GM12878 (cell line): ENCODE data around the gene LRRC10B. TPM values are rescaled to one million over a fixed set of nuclear protein-coding genes. Genes with fewer than 3 reads are reported as not detected.

Experiments
- ATAC-seq: fragments of 200-7000 bp; cut with Tn5 transposase; 3 replicates; pipeline ENCODE4 v1.9.1; 2020; ENCODE audit warnings: mild to moderate bottlenecking, moderate library complexity
- BruUV-seq: library from RNA; stranded (reverse); fragments of 400-500 nt; replicated peaks from 2 replicates; lab custom pipeline; 2021; lab: Mats Ljungman, UMichigan
- CTCF ChIA-PET: fragments of 300-600 bp; sonication (Branson Sonifier 250); formaldehyde crosslinking; extraction: SDS; loops from one replicate; lab custom pipeline; 2021; ENCODE audit warnings: inconsistent platforms; lab: Yijun Ruan, JAX
- POLR2A ChIA-PET: fragments of 350-600 bp; formaldehyde crosslinking; extraction: SDS; loops from one replicate; lab custom pipeline; 2021; ENCODE audit warnings: inconsistent platforms; lab: Charles Lee
- RAD21 ChIA-PET: fragments of 300-600 bp; sonication (Branson Sonifier 250); formaldehyde crosslinking; loops from one replicate; lab custom pipeline; 2023; ENCODE audit warnings: antibody characterized with exemption; ENCODE audit not compliant: unreplicated experiment; lab: Charles Lee
- SMC1A ChIA-PET: fragments of 300-600 bp; sonication (Branson Sonifier 250); formaldehyde crosslinking; loops from one replicate; lab custom pipeline; 2023; ENCODE audit not compliant: unreplicated experiment, uncharacterized antibody; lab: Charles Lee
- DNase-seq: peaks from one replicate; pipeline ENCODE4 v3.0.0-alpha.2; 2011; ENCODE audit warnings: low read depth, low spot score
- FAIRE-seq: peaks from 3 replicates; lab custom pipeline; 2011; peaks lifted over from hg19 to GRCh38; lab: Jason Lieb, UNC
- H2AFZ ChIP-seq: 2 replicates; pipeline ENCODE4 v1.6.0; 2011; ENCODE audit warnings: low read depth, low read length, control low read depth; ENCODE audit not compliant: control insufficient read depth
- H3K27ac ChIP-seq: 2 replicates; pipeline ENCODE4 v1.5.1; 2011; ENCODE audit warnings: control low read depth; ENCODE audit not compliant: control insufficient read depth, insufficient read depth
- H3K27me3 ChIP-seq, 2 experiments: replicated peaks in 1 of 2; 2 replicates each; pipeline versions ENCODE4 v1.6.0 to v1.6.1; 2011; ENCODE audit warnings: low read length in 1 of 2; ENCODE audit not compliant: control insufficient read depth in 2 of 2, insufficient read depth in 2 of 2
- H3K36me3 ChIP-seq, 2 experiments: 2 replicates each; pipeline ENCODE4 v1.5.1; 2011; ENCODE audit warnings: low read length in 1 of 2; ENCODE audit not compliant: control insufficient read depth in 2 of 2, insufficient read depth in 2 of 2
- H3K4me1 ChIP-seq: 2 replicates; pipeline ENCODE4 v1.6.1; 2011; ENCODE audit warnings: mild to moderate bottlenecking, low read length, moderate library complexity, mixed read lengths; ENCODE audit not compliant: control insufficient read depth, insufficient read depth
- H3K4me2 ChIP-seq: 2 replicates; pipeline ENCODE4 v1.6.0; 2011; ENCODE audit warnings: control low read depth; ENCODE audit not compliant: control insufficient read depth, insufficient read depth
- H3K4me3 ChIP-seq: fragments of 200-600 bp; sonication (generic); 2 replicates; pipeline ENCODE4 v1.5.1; 2016
- H3K79me2 ChIP-seq: 2 replicates; pipeline ENCODE4 v1.6.0; 2011; ENCODE audit warnings: low read length; ENCODE audit not compliant: control insufficient read depth, insufficient read depth
- H3K9ac ChIP-seq: 2 replicates; pipeline ENCODE4 v1.8.0; 2011; ENCODE audit warnings: low read length, control low read depth, mixed read lengths; ENCODE audit not compliant: control insufficient read depth, insufficient read depth
- H3K9me3 ChIP-seq: replicated peaks from 3 replicates; pipeline ENCODE4 v1.5.1; 2011; ENCODE audit warnings: mild to moderate bottlenecking, low read length; ENCODE audit not compliant: control insufficient read depth, insufficient read depth
- H4K20me1 ChIP-seq: 2 replicates; pipeline ENCODE4 v1.6.0; 2011; ENCODE audit not compliant: control insufficient read depth, insufficient read depth
- NR2C1 ChIP-seq: fragments of 450-650 bp; IDR thresholded peaks from 2 replicates; pipeline ENCODE4 v1.6.1; 2017; ENCODE audit warnings: antibody characterized with exemption, mild to moderate bottlenecking, moderate library complexity
- SRF ChIP-seq, 2 experiments: IDR thresholded peaks; 2 replicates each; pipeline ENCODE4 v1.6.1; 2011; ENCODE audit warnings: low read depth in 2 of 2, low read length in 2 of 2, mild to moderate bottlenecking in 1 of 2, moderate library complexity in 1 of 2
- WGBS: methylation state at CpG from one replicate; pipeline ENCODE4 v1.1.6; 2016; ENCODE audit warnings: low lambda C conversion rate; ENCODE audit not compliant: insufficient replicate concordance, insufficient coverage; ENCODE audit errors: missing lambda C conversion rate; 5-methylcytosine and 5-hydroxymethylcytosine counted together
- in situ Hi-C: fragments of 300-500 bp; cut with MboI; formaldehyde crosslinking; loops from 9 replicates; pipeline ENCODE4 v1.14.3; 2018; ENCODE audit warnings: mixed read lengths
- intact Hi-C: fragments of 100-400 bp; cut with micrococcal nuclease; formaldehyde crosslinking; loops from one replicate; pipeline ENCODE4 v1.14.2; 2022; ENCODE audit not compliant: unreplicated experiment
- polyA plus RNA-seq, 11 experiments: library from polyadenylated mRNA; depleted of rRNA in 4 of 11; unstranded in 6 of 11; stranded (reverse) in 5 of 11; fragments of >200 nt; fragmentation: Nextera tagmentation in 4 of 11; fragmentation: Illumina TruSeq in 1 of 11; extraction: Ambion mirVana in 4 of 11; extraction: Trizol in 1 of 11; gene quantifications; 1 replicate in 1 of 11; 2 replicates in 10 of 11; pipeline versions ENCODE4 v1.2.1 to v1.2.3, GENCODE V29; 2011 to 2016; ENCODE audit warnings: inconsistent platforms in 2 of 11, missing spikeins in 2 of 11, low read depth in 1 of 11
- total RNA-seq, 4 experiments: library from RNA; depleted of rRNA in 3 of 4; stranded (reverse); fragments of >200 nt in 3 of 4; fragmentation: Illumina TruSeq in 1 of 4; extraction: Trizol in 1 of 4; gene quantifications; 2 replicates each; pipeline versions ENCODE4 v1.2.1 to v1.2.3, GENCODE V29; 2013 to 2021

LRRC10B gene
- total and polyA plus RNA-seq, 10 of the 15 experiments (the other 5 are each of a cell fraction or from before 2014, with no cell fraction given), result not detected

- no peaks in the 10 kb centered on the region for H4K20me1 ChIP-seq
- no peak overlapping the region for H3K27ac ChIP-seq
- H3K9me3 ChIP-seq, result no peaks in the 10 kb centered on the region; the same call in 2 of the 3 replicates
- SMC1A ChIA-PET, result no interaction called here
- POLR2A ChIA-PET, result no interaction called here
- H3K4me2 ChIP-seq, result no peak overlapping the region
- ATAC-seq (no peak), FAIRE-seq (no peak), DNase-seq (no peak)
- no peak overlapping the region for H2AFZ ChIP-seq
- 6% methylated on average over 18 of the region's 23 CpGs for WGBS
- H3K4me3 ChIP-seq, result no peak overlapping the region
- no peak for TF ChIP-seq NR2C1
- H3K79me2 ChIP-seq, result no peaks in the 10 kb centered on the region
- H3K36me3 ChIP-seq, result no peaks in the 10 kb centered on the region
- intact Hi-C loops, result no loop called here
- BruUV-seq, result no TSS peak
- CTCF ChIA-PET, result interaction anchor here (0.6 kb wide), 1 partner anchor 107 kb away, joined by 3 read pairs; no protein-coding TSS in a partner anchor
- no peak overlapping the region for H3K9ac ChIP-seq
- RAD21 ChIA-PET, result no interaction called here
- H3K4me1 ChIP-seq, result no peaks in the 10 kb centered on the region
- in situ Hi-C loops, result no loop called here
- H3K27me3 ChIP-seq, result peaks cover 4 to 5% of the 10 kb centered on the region in 2 experiments
These were observed 41.4 kb downstream of the LRRC10B start for GRCh38 chr11:61549662-61550568.

GRCh38 chr11:61550665-61551227 is 42.2 kb downstream of the LRRC10B start:
- RAD21 ChIA-PET, result no interaction called here
- WGBS, result 29% methylated on average over 16 of the region's 18 CpGs

More at GRCh38 chr11:61550665-61551227, 42.2 kb downstream of the LRRC10B start:
- intact Hi-C loops, result no loop called here
- SMC1A ChIA-PET, result no interaction called here
- no peaks in the 10 kb centered on the region for H3K79me2 ChIP-seq
- no peaks in the 10 kb centered on the region for H3K4me1 ChIP-seq
- CTCF ChIA-PET, result no interaction called here
- in situ Hi-C loops, result no loop called here
- H3K4me3 ChIP-seq, result no peak overlapping the region
- no peaks in the 10 kb centered on the region for H3K9me3 ChIP-seq
- no peaks in the 10 kb centered on the region for H3K36me3 ChIP-seq
- H3K4me2 ChIP-seq, result no peak overlapping the region
- no peak overlapping the region for H3K27ac ChIP-seq
- ATAC-seq, result no peak
- TF ChIP-seq SRF (IDR thresholded peaks at IDR 0.05; ENCODE audit: low read depth in 2 of 2, low read length in 2 of 2), result no peak
- H2AFZ ChIP-seq, result no peak overlapping the region
- no TSS peak for BruUV-seq
- no peaks in the 10 kb centered on the region for H4K20me1 ChIP-seq
- no peak overlapping the region for H3K9ac ChIP-seq
- no peak for FAIRE-seq
- H3K27me3 ChIP-seq, result peaks cover 4 to 6% of the 10 kb centered on the region in 2 experiments
- POLR2A ChIA-PET, result no interaction called here
- DNase-seq, result no peak
